Effector memory CD8-positive, alpha-beta T cell (primary cell): Measurements from ENCODE around the gene PPP1R2C.

Experiments used
- ATAC-seq: fragments of 150-1000 bp; cut with Tn5 transposase; replicated peaks from 2 replicates; pipeline ENCODE4 v1.10.0; 2021; ENCODE audit warnings: mild to moderate bottlenecking, moderate library complexity
- DNase-seq, 3 experiments: peaks; one replicate each; pipeline ENCODE4 v3.0.0; 2021
- H3K27ac Mint-ChIP-seq, 2 donors: one replicate each; pipeline ENCODE4 v1.8.0; 2022; ENCODE audit warnings: mild to moderate bottlenecking in 2 of 2, mixed read lengths in 2 of 2, moderate library complexity in 2 of 2
- H3K27me3 Mint-ChIP-seq, 2 donors: one replicate each; pipeline ENCODE4 v1.8.0; 2022; ENCODE audit warnings: mixed read lengths in 2 of 2
- H3K36me3 Mint-ChIP-seq: one replicate; pipeline ENCODE4 v1.8.0; 2022; ENCODE audit warnings: mild to moderate bottlenecking, moderate library complexity, mixed read lengths; ENCODE audit not compliant: insufficient read depth
- H3K4me1 Mint-ChIP-seq, 2 donors: one replicate each; pipeline ENCODE4 v1.8.0; 2022; ENCODE audit warnings: low read depth in 2 of 2, mixed read lengths in 2 of 2
- H3K4me3 Mint-ChIP-seq, 2 donors: one replicate each; pipeline ENCODE4 v1.8.0; 2022; ENCODE audit warnings: mild to moderate bottlenecking in 2 of 2, mixed read lengths in 2 of 2, moderate library complexity in 2 of 2
- H3K9me3 Mint-ChIP-seq, 2 donors: one replicate each; pipeline ENCODE4 v1.8.0; 2022; ENCODE audit warnings: mixed read lengths in 2 of 2

The PPP1R2C gene

DNA sequence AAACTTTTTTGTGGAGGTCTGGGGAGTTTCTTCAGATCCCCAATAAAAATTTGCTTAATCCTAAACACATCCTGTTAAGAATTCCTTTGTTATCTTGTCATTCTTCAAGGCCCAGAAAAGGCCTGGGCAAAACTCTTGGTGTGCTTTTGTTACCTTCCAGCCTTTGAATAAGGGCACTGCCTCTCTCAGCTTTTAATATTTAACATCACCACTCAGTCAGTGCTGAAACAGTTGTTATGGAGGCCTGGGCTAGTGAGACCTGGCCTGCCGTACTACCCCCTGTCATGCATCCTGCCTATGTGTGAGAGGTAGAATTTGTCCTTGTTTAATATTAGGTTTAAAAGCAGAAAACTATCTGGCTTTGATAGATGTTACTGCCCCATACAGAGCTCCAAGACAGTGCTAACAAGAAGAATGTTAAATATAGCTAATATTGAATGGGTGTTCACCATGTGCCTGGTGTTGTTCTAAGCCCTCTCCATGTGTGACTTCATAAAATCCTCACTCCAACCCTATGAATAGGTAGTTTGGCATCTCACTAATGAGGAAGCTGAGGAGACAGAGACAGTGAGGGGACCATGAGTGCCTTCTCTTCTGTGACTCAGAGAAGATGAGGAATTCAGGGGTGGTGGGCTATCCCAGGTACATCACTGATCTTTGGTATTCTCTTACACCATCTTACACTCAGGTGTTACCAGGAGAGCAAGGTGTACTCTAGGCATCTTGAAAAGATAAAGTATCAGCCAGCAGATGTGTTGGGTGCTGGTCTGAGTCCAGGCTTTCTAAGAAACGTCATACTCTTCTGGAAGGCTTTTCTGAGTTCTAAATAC is 6.2 kb downstream of the PPP1R2C start:
- DNase-seq (no peak), ATAC-seq (no peak)
- no peaks in the 10 kb centered on the region for H3K27me3 Mint-ChIP-seq
- H3K36me3 Mint-ChIP-seq = no peaks in the 10 kb centered on the region
- H3K4me1 Mint-ChIP-seq = no peaks in the 10 kb centered on the region
- no peak overlapping the region for H3K4me3 Mint-ChIP-seq
- no peaks in the 10 kb centered on the region for H3K9me3 Mint-ChIP-seq
- no peak overlapping the region for H3K27ac Mint-ChIP-seq

DNA sequence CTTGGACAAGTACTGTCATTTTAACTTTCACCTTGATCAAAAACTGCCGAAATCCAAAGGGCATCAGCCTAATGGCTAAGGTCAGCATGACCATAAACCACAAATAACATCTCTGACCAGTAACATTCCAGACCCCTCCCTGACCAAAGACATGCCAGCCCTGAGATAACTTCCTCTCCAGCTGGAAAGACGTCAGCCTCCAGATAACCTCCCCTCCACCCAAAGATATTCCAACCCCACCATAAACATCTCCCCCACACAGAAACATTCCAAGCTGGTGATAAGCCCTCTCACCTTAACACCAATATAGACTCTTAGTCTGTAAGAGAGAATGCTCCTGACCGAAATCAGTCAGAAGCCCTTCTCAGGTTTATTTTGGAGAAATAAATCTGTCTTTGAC is 7.4 kb downstream of the PPP1R2C start:
- Mint-ChIP-seq H3K4me1 (no peaks in the 10 kb centered on the region), H3K27ac (no peak overlapping the region), H3K4me3 (no peak overlapping the region), H3K27me3 (no peaks in the 10 kb centered on the region), H3K9me3 (peaks cover 0 to 3% of the 10 kb centered on the region in 2 donors), H3K36me3 (no peaks in the 10 kb centered on the region)
- no peak for DNase-seq
- ATAC-seq = no peak

DNA sequence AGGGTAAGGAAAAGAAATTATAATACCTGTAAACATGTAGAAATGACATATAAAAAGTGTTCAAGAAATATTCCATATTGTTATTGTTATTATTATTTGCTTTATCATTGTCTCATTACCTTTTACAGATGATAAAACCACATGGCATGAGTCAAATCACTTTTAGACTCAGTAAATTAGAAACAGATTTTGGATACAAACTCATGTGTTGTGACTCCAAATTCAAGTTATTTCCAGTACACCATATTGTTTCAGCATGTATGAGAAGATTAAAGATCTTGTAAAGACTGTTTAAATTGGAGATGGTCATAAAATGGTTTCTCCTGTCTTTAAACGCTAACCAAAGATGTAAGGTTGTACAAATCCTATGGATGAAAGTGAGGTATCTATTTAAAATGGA is 18.1 kb downstream of the PPP1R2C start:
- Mint-ChIP-seq H3K36me3 (no peaks in the 10 kb centered on the region), H3K27me3 (peaks cover 0 to 9% of the 10 kb centered on the region in 2 donors), H3K27ac (no peak overlapping the region), H3K4me1 (no peaks in the 10 kb centered on the region), H3K4me3 (no peak overlapping the region), H3K9me3 (no peaks in the 10 kb centered on the region)
- ATAC-seq (no peak), DNase-seq (no peak)

DNA sequence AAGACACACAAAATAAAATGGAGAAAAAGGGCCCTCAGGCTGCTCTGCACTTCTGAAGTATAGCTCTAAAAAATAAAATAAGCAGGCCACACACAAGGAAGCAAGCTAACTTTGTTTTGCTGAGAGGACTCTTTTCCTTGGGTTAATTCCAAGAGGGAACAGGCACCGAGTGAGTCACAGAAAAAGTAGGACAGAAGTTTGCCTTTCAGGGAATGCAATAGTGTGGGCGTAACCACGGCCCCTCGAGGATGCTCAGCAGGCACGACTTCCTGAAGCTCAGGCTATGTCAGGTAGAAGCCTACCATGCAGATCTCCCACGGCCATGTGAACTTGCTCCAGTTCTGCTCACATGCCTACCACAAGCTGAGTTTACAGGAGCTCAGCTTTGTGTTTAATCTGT is 22.1 kb downstream of the PPP1R2C start:
- Mint-ChIP-seq H3K36me3 (no peaks in the 10 kb centered on the region), H3K27ac (no peak overlapping the region), H3K4me3 (no peak overlapping the region), H3K9me3 (no peaks in the 10 kb centered on the region), H3K27me3 (no peaks in the 10 kb centered on the region), H3K4me1 (no peaks in the 10 kb centered on the region)
- DNase-seq = no peak
- no peak for ATAC-seq

DNA sequence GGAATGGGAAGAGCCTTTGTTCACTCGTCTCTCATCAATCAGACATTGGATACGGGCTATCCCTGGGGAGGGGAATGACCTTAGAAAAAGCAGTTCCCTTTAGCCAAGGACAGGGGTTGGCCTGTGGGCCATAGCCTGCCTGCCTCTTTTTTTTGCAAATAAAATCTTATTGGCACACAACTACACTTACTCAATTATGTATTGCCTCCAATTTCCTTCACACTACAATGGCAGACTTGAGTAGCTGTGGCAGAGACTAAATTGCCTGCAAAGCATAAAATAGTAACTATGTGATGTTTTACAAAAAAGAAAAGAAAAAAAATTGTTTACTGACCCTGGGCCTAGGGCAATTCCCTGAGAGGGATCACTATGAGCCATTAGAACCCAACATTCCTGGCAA is 23.4 kb downstream of the PPP1R2C start:
- Mint-ChIP-seq H3K27me3 (no peaks in the 10 kb centered on the region), H3K27ac (no peak overlapping the region), H3K36me3 (no peaks in the 10 kb centered on the region), H3K9me3 (no peaks in the 10 kb centered on the region), H3K4me1 (no peaks in the 10 kb centered on the region), H3K4me3 (no peak overlapping the region)
- no peak for ATAC-seq
- DNase-seq = no peak

DNA sequence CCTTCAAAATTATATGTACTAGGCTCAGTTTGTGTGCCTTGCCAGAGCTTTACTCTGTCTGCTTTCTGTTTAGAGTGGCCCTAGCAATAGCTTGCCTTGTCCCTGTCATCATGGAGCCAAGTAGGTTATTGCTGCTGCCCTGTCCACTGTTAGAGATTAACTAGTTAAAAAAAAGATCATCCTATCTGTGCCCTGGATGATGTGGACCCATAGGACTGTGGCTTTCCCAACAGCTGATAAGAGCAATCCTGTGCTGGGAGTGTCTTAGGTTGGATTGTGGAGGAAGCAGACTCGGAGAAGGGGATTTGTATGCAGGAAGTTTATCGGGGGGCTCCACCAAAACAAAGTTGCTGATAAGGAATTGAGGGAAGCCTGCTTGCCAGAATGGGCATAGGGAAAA is 23.8 kb downstream of the PPP1R2C start:
- Mint-ChIP-seq H3K4me1 (no peaks in the 10 kb centered on the region), H3K27ac (no peak overlapping the region)

DNA sequence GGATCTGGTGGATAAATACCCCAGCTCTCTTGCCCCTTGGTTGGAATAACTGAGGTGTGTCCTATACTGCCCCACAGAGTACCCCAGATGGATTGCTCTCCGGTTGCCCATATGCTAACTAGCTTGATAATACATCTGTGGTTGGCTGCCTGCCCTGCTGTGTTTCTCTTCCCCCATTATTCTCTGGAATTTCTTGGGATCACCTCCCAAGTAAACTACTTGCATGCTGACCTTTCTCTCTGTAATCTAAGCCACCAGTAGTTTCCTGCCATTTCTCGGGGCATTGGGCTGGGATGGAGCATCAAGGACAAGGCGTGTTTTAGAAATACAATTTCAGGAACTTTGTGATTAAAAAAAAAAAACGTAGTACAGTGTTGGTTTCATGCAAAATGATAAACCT is 25.2 kb downstream of the PPP1R2C start:
- no peaks in the 10 kb centered on the region for H3K9me3 Mint-ChIP-seq
- no peaks in the 10 kb centered on the region for H3K27me3 Mint-ChIP-seq
- DNase-seq = no peak
- no peak overlapping the region for H3K27ac Mint-ChIP-seq
- ATAC-seq = no peak
- H3K36me3 Mint-ChIP-seq = no peaks in the 10 kb centered on the region
- no peak overlapping the region for H3K4me3 Mint-ChIP-seq
- no peaks in the 10 kb centered on the region for H3K4me1 Mint-ChIP-seq

More for the DNA sequence above, 23.8 kb downstream of the PPP1R2C start:
- DNase-seq = no peak
- H3K9me3 Mint-ChIP-seq = no peaks in the 10 kb centered on the region
- H3K27me3 Mint-ChIP-seq = no peaks in the 10 kb centered on the region
- no peak for ATAC-seq
- H3K4me3 Mint-ChIP-seq = no peak overlapping the region
- no peaks in the 10 kb centered on the region for H3K36me3 Mint-ChIP-seq

DNA sequence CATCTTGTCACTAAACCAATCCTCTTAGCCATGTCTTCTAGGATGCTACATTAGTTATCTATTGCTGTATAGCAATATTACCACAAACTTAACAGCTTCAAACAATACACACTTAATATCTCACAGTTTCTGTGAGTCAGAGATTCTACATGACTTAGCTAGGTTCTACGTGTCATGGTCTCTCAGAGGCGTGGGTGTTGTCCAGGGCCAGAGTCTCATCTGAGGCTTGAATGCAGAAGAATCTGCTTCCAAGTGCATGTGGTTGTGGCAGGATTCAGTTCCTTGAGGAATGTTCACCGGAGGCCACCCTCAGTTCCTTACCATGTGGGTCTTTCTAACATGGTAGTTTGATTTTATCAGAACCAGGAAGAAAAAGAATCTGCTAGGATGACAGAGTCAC is 26.4 kb downstream of the PPP1R2C start:
- H3K27me3 Mint-ChIP-seq = no peaks in the 10 kb centered on the region
- H3K36me3 Mint-ChIP-seq = no peaks in the 10 kb centered on the region

DNA sequence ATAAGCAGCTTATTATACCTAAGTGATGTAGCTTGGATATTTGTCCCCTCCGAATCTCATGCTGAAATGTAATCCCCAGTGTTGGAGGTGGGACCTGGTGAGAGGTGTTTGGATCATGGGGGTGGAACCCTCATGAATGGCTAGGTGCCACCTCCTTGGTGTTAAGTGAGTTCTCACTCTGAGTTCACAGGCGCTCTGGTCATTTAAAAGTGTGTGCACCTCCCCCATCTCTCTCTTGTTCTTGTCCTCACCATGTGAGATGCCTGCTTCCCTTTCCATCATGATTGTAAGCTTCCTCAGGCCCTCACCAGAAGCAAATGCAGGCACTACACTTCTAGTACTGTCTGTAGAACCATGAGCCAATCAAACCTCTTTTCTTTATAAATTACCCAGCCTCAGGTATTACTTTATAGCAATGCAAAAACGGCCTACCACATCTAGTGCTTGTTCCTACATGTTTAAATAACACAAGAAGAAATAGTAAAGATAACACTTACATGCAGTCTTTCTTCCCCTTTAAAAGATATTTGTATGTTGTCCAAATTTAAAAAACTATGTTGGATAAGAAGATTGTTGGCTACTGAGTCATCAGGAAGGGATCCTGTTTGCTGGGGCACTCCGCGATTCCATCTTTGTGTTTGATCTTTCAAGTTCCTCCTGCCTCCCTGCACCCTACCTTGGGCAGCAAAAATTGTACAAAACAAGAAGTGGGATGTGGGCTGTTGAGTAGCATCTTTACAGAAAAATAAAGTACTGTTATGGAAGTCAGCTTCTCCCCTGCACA is 29.7 kb downstream of the PPP1R2C start:
- DNase-seq (no peak), ATAC-seq (no peak)
- H3K4me3 Mint-ChIP-seq = no peak overlapping the region
- no peaks in the 10 kb centered on the region for H3K36me3 Mint-ChIP-seq
- H3K27me3 Mint-ChIP-seq = no peaks in the 10 kb centered on the region
- H3K4me1 Mint-ChIP-seq = no peaks in the 10 kb centered on the region
- no peaks in the 10 kb centered on the region for H3K9me3 Mint-ChIP-seq
- no peak overlapping the region for H3K27ac Mint-ChIP-seq

More for the DNA sequence above, 26.4 kb downstream of the PPP1R2C start:
- H3K27ac Mint-ChIP-seq = no peak overlapping the region
- no peak for DNase-seq
- H3K9me3 Mint-ChIP-seq = no peaks in the 10 kb centered on the region
- H3K4me1 Mint-ChIP-seq = no peaks in the 10 kb centered on the region
- no peak for ATAC-seq
- no peak overlapping the region for H3K4me3 Mint-ChIP-seq

DNA sequence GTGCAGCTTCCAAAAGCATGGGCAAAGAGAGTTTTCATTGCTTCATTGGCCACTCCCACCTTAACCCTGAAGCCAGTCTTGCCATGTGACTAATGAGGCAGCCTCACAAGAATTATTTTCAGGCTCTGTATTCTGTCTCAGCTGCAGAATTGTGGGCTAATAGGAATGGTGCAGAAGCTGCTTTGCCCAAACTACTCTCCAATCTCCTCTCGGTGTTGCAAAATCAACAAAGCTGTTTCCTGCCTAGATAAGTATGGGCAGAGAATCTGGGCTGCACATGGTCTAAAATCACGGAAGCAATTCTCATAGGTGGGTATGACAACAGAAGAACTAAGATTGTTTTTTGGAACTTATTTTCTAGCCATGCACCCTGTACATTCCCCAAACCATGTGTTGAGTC is 31.4 kb downstream of the PPP1R2C start:
- Mint-ChIP-seq H3K27me3 (no peaks in the 10 kb centered on the region), H3K9me3 (no peaks in the 10 kb centered on the region), H3K36me3 (no peaks in the 10 kb centered on the region), H3K27ac (no peak overlapping the region), H3K4me1 (no peaks in the 10 kb centered on the region), H3K4me3 (no peak overlapping the region)
- no peak for ATAC-seq
- no peak for DNase-seq

DNA sequence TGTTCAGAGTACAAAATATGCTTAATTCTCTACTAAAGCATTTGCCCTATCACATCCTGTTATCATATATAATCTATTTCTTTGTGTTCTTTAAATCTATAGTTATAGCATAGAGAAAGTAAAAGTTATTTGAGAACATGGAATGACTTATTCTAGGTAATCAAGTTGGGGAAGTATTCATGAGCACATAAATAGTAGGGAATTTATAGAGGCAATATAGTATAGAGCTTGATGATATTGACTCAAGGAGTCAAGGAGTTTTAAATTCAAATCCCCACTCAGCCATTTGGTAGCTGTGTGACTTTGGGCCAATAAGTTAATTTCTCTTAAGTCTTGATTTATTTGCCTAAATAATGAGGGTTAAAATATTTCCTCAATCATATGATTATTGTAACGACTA is 37.5 kb downstream of the PPP1R2C start:
- H3K4me1 Mint-ChIP-seq = no peaks in the 10 kb centered on the region
- DNase-seq (no peak), ATAC-seq (no peak)
- H3K4me3 Mint-ChIP-seq = no peak overlapping the region
- no peak overlapping the region for H3K27ac Mint-ChIP-seq
- H3K36me3 Mint-ChIP-seq = no peaks in the 10 kb centered on the region
- H3K27me3 Mint-ChIP-seq = no peaks in the 10 kb centered on the region
- no peaks in the 10 kb centered on the region for H3K9me3 Mint-ChIP-seq

DNA sequence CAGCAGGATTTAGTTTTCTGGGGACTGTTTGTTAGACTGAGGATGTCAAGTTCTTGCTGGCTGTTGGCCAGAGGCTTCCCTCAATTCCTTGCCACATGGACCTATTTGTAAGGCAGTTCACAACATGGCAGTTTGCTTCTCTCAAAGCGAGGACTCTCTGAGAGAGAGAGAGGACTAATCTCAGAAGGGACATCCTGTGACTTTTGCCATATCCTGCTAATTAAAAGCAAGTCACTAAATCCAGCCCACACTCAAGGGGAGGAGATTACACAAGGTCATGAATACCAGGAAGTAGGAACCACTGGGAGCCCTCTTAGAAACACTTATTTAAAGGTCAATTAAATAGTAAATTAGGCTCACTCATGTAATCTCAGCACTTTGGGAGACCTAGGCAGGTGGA is 38.2 kb downstream of the PPP1R2C start:
- no peaks in the 10 kb centered on the region for H3K27me3 Mint-ChIP-seq

DNA sequence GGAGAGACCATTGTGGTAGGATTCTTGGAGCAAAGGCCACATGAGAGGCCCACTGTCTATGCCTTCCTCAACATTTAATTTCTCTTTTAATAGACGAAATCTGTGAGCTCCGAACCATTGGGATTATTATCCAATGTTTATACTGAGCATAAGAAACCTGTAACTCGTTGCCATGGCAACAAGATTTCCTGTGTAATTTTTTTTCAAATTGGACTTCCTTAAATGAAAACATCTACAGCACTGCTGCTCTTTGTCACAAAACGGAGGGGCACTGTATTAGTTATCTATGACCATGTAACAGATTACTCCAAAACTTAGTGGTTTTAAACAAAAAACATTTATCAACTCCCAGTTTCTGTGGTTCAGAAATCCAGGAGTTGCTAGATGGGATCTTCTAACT is 38.7 kb downstream of the PPP1R2C start:
- DNase-seq (no peak), ATAC-seq (no peak)
- Mint-ChIP-seq H3K36me3 (no peaks in the 10 kb centered on the region), H3K4me1 (no peaks in the 10 kb centered on the region), H3K9me3 (no peaks in the 10 kb centered on the region), H3K27me3 (no peaks in the 10 kb centered on the region), H3K27ac (peak overlapping the region in 1 of 2 donors; percentile 35), H3K4me3 (no peak overlapping the region)

More for the DNA sequence above, 38.2 kb downstream of the PPP1R2C start:
- ATAC-seq (no peak), DNase-seq (no peak)
- no peaks in the 10 kb centered on the region for H3K36me3 Mint-ChIP-seq
- no peaks in the 10 kb centered on the region for H3K4me1 Mint-ChIP-seq
- no peak overlapping the region for H3K27ac Mint-ChIP-seq
- no peak overlapping the region for H3K4me3 Mint-ChIP-seq
- no peaks in the 10 kb centered on the region for H3K9me3 Mint-ChIP-seq

DNA sequence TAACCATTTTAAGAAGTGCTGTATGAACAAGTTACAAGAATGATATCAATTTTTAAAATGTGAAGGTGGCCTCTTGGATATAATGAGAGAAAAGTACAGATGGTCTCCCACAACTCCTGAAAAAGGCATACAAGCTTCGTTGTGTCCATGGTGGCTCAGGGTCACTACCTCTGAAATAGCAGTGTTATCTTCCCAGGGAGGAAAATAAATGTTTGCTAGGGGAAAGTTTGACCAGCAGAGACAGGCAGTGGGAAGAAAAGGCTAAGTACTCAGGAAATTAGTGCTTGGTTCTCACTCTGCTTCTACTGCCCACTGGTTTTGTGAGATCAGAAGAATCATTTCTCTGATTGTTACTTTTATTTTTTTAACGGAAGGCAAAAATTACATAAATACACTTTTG is 39.4 kb downstream of the PPP1R2C start:
- Mint-ChIP-seq H3K4me1 (no peaks in the 10 kb centered on the region), H3K36me3 (no peaks in the 10 kb centered on the region), H3K4me3 (no peak overlapping the region), H3K27ac (peak overlapping the region in 1 of 2 donors; percentile 35), H3K27me3 (no peaks in the 10 kb centered on the region), H3K9me3 (no peaks in the 10 kb centered on the region)
- DNase-seq = no peak
- no peak for ATAC-seq
